ENCODE results near the gene VMAC.

VMAC gene

GRCh38 chr19:5932146-5932545 is 27.5 kb downstream of the VMAC start:
- no peak for DNase-seq

DNA sequence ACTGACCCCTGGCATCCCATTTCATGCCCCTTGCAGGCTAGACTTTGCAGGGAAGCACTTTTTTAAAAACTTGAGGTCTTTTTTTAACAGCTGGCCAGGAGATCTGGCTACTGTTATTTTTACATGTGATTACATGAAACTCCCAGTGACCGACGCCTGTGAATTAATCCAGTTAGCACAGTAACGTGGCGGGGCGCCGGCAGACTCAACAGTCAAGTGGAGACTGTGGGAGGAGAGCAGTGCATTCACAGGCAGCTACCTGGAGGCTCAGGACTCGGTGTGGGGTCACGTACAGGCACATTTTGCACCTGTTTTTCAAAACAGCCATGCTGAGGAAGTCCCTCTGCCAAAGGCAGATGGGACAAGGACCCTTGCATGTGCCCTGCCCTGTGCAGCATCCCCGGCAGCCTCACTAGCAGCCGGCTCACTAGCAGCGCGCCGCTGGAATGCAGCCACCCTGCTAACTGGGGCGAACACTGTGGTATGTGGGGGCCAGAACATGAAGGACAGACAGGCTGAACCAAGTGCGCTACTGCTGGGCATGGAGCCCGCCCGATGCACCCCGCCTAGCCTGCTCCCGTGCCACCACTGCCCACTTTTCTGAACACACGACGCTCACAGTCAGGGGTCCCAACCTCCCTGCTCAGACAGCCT is 28.1 kb downstream of the VMAC start:
- no peak for DNase-seq

DNA sequence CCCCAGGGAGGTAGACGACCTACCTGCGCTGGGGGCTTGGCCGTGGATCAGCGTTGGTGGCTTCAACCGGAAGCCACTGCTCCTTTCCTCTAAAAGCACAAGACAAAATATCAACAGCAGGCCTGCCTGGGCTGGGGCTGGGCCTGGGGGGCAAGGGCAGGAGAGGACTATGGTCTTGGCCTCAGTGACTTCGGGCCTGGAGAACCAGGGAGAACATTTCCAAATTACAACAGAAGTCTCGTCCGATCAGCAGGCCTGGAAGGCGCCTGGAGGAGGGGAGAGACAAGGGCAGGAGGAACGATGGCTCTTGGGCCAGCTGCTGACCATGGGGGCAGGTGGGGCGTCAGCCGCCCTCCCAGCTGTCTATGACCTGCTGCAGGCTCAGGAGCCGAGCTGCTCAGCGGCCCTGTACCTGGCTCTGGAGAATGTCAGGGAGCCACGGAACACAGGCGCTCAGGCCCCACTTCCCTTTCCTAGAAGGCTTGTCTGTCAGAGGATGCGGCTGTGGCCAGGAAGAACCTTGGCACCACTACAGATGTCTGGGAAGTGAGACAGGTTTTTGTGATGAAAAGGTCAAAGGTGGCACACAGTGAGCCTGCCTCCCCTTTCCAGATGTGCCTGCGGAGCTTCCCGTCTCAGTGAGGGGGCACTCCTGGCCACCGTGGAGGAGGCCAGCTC is 28.9 kb downstream of the VMAC start:
- DNase-seq = no peak

- DNase-seq = no peak
These were observed 29.4 kb downstream of the VMAC start for GRCh38 chr19:5934069-5934401.

- DNase-seq = no peak
These were observed 30.3 kb downstream of the VMAC start for GRCh38 chr19:5934774-5935472.

DNA sequence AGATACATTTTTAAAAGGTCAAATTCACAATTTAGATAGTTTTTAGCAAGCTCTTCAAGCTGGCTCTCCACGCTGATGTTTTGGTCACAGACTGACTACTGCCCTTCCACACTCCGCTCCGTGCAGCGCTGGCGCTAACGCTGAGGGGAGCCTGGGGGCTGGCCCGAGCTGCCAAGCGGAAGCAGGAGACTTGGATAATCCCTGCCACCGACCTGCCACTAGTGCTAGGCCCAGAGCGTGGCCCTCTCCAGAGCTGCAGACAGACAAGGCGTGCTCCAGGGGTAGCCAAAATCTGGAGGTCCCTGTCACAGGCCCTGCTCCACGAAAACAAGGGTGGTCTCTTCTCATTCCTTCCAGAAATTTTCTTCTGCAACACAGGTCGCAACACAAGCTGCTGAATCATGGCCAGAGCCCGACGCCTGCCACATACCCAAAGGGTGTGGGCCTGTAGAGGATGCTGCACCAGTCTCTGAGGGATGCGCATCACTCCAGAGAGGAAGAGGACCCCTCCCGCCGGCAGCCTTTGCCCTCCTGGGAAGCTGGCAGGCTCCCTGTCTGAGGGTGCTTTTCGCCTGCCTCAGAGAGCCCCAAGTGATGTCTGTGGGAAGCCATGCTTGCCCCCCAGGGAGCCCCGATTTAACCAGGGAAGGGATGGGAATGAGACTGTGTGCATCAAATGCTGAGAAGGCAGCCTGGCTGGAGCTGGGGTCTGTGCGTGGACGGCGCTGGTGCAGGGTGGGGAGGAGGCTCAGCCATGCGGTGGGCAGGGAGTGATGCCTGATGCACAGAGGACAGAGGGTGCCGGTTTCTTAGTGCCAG is 31.0 kb downstream of the VMAC start:
- DNase-seq = no peak

GRCh38 chr19:5936292-5936592 is 31.6 kb downstream of the VMAC start:
- no peak for DNase-seq

GRCh38 chr19:5937550-5937949 is 32.9 kb downstream of the VMAC start:
- no peak for DNase-seq

- no peak for DNase-seq
These were observed 35.9 kb downstream of the VMAC start for GRCh38 chr19:5940260-5941208.

DNA sequence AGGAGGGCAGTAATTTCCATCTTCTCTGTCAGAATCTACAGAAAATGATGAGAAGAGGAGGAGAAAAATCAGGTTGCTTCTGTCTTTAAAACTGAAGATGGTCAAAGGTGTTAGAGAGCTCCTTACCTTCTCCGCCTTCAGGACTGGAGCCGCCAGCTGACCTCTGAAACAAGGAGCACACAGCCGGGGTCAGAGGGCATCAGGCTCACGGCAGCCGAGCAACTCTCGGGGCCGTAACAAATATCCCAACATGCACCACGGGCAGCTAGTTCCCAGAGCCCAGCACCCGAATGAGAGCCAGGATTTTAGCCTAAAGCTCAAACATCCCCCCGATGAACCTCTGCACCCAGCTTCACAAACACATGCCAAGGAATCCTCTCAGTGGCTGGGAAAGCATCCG is 37.0 kb downstream of the VMAC start:
- DNase-seq = no peak

- no peak for DNase-seq
These were observed 38.4 kb downstream of the VMAC start for GRCh38 chr19:5943045-5943444.

GRCh38 chr19:5943623-5944022 is 39.0 kb downstream of the VMAC start:
- no peak for DNase-seq

DNA sequence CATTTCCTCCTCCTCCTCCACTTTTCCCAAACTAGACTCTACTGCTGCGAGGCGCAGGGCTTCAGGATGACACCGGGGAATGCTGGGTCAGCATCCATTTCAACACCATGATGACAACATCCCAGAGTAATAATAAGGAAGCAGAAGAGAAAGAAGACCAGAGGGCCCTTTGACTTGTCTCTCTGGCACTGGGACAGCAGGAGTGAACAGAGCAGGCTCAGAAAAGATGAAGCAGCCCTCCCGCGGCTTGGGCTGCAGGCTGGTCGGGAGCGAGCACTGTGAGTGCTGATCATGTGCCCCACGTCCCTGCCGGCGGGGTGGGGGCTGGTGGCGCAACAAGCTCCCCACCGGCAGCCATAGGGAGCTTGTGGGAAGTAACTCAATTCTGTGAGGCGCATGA is 42.8 kb downstream of the VMAC start:
- no peak for DNase-seq

DNA sequence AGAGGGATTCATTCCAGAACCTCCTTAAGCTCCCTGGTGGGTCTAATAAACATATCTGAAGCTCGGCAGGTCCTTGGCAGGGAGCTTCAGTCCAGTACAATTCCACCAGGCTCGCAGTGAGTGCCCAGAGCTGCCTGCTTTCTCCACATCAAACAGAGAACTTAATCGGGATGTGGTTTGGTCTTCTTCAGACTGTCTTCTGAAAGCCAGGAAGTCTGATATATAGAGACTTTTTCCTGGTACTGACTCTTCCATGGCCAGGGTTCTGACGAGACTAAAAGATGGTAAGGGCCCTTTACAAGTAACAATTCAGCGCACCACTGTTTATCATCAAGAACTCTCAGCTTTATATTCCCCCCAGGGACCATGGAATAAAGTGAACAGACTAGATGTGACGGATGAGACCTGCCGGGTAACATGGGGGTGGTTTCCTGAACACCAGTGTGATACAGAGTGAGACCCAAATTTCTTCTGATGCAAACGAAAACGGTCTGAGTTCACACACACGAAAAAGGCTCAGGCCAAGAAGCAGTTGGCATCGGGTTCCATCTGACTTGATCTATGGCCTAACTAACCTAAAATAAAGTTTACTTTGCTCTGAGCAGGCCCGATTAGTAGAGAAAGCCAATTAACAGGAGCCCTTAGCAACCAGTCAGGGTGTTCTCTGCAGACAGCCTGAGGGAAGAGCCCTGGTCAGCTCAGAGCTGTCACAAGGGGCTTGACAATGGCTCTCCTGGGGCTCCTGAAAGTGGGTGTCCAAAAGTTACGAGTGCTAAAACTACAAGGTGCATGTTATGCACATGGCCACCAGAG is 44.3 kb downstream of the VMAC start:
- peak; percentile 30 for DNase-seq

- peak; percentile 42 for DNase-seq
These were observed 45.2 kb downstream of the VMAC start for GRCh38 chr19:5949792-5950305.

- no peak for DNase-seq
These were observed 46.1 kb downstream of the VMAC start for GRCh38 chr19:5950741-5951140.

DNA sequence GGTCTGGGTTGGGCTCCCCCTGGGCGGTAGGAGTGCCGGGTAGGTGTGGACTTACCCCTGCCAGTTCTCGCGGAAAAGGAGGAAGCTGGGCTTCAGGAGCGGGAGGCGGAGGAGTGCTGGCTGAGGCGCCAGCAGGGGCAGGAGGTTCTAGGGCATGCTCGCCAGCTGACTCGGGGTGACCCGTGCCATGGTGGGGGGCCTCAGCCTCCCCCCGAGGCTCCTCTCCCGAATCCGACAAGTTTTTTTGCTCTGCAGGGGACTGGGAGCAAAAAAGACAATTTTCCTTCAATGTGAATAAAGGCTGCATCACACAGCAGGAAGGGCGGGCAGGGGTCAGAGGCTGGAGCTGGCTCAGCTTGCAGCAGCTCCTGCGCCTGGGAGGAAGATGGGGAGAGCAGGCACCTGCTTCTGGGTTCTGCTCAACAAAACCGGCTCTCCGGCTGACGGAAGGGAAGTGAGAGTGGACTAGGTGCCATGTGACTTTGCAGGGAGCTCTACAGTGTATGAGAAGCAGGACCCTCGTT is 46.7 kb downstream of the VMAC start:
- no peak for DNase-seq

- DNase-seq = no peak
These were observed 47.7 kb downstream of the VMAC start for GRCh38 chr19:5952193-5953029.

DNA sequence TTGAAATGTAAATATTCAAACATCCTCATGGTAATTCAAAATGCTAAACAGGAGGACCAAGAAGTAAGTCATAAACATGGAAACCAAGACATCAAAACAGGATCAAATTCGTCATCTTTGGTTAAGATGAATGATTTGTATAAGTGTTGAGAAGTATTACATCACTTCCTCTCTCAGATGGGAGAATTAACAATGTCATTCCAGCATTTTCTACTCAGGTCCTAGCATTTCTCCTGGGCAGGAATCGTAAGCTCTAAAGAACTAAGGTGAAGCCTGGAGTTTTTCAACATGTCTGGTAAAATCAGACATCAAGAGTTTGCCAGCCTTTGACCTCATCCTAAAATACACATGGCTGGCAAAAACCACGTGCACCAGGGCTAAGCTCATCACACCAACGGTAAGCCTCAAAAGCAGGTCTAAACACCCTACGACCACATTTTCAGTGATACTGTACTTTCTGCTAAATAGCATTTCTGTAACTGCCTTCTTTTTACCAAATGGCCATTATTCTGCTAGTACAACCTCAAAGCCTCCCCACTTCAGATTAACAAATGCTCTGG is 48.4 kb downstream of the VMAC start:
- no peak for DNase-seq

DNA sequence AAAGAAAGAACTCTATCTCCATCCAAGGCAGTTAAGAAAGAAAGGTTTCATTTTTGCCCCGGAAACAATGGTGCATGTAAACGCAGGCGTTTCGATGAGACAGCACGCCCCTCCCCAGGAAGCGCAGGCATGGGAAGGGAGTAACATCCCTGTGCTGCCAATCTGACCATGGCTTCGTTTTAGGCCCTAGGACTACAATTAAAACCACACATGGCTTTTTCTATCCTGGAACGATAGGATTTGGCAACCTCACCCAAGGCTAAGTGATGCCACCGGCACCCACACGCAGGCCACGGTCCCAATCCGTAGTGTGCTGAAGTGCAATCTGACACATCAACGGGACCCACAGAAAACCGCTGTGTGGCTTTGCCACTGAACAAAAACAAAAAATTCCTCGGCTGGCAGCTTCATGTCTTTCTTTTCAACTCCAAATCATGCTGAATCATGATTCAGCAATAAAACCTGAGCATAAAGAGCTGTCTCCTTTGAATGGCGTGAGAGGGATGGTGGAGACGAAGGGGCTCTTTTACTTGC is 49.1 kb downstream of the VMAC start:
- DNase-seq = peak; percentile 35

Data from CD4-positive, alpha-beta T cell treated with Interleukin-12 subunit alpha and Interleukin-12 subunit beta, for 1 hour (primary cell).